NCI-H2029 (cell line): Measurements from ENCODE around the gene NHERF2.
"Not testable (repeated sequence)": the region's sequence is repeated elsewhere in the genome, so short reads cannot be mapped to it uniquely, and the experiment has no call there.

Experiments
- DNase-seq: peaks from one replicate; lab custom pipeline; 2025; lab: John Stamatoyannopoulos, UW

Gene NHERF2

DNA sequence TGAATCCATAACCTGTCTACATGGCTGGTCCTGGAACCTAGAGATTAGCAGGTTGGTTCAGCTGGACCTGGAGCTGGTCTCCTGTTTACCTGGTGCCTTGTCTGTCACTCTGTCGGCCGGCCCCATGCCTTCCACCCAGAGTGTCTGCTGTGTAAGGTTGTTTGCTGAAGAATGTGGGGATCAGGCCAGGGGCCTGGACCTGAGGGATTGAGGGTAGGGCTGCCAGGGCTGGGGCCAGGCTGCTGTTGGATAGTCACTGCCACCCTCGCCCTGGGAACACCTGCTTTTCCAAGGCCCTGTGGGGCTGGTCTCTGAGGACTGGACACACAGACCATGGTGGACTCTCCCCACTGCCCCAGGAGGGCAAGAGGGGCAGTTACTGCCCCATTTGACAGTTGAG is 1.4 kb downstream of the NHERF2 start:
- DNase-seq, result no peak

DNA sequence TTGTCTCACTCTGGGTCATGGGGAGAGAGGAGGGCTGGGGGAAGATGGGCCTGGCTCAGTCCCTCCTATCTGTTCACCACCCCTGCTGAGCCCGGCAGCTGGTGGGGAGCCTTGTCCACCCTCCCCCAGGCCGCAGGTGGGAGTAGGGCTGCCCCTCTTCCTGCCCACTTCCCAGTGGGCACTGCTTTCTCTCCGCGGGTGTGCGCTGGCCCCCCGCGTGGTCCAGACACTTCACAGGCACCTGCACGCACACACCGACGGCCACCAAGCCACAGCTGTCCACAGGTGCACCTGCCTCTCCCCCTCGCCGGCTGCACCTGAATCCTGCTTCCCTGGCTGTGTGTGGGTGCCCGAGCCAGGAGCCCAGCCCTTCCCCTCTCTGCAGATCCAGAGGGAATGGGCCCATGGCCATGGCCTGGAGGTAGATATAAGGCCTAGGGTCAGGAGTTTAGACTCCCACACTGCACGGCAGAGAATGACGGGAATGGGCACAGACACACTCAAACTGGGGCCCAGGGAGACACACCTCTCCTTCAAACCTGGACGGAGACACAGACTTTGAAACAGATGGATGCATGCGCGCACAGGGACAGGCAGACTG is 2.0 kb downstream of the NHERF2 start:
- DNase-seq, result no peak

DNA sequence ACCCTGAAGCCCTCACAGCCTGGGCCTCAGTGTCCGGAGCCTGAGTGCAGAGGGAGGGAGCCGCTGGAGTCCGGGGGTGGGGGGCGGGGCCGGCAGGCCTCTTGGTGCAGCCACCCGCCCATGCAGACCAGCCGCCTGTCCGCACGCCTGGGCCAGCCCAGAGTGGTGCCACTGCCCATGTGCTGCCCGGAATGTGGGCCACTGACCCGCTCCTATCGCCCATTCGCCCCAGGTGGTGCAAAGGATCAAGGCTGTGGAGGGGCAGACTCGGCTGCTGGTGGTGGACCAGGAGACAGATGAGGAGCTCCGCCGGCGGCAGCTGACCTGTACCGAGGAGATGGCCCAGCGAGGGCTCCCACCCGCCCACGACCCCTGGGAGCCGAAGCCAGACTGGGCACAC is 2.6 kb downstream of the NHERF2 start:
- DNase-seq, result no peak

DNA sequence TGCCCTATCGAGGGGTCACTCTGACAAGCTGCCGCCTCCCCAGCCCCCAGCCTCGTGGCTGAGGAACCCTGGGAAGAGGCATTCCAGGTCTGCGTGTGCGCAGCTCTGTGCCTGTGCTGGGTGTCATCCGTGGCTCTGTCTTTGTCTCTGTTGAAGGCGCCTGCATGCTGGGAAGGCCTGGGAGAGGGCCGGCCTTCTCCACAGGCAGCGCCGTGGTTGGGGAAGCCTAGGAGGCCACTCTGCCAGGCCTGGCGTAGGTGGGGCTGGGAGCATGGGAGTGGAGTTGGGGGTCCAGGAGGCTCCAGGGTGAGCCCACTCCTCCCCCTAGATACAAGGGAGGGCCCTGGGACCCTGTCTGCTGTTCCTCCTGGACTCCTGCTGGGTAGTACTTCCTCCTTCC is 3.3 kb downstream of the NHERF2 start:
- DNase-seq, result no peak

DNA sequence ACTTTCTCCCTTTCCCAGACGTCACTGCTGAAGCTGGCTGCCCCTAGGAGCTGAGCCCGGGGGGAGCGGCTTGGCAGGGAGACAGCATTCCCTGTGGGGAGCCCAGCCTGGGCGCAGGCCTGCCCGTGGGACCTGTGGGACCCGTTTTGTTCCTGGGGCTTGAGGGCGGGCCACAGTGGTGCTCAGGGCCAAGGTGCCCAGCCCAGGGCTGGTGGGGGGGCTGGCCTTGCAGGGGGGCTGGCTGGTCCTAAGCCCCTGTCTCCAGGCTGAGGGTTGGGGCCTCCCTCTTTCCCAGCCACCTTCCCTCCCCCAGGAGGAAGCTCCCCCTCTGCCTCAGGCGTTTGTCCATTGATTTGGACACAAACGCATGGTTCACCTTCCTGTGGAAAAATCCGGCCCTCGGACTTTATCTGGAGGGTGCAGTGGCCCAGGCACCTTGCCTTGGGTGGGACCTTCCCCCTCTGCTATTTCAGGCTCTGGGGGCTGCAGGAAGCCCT is 4.4 kb downstream of the NHERF2 start:
- DNase-seq, result no peak

DNA sequence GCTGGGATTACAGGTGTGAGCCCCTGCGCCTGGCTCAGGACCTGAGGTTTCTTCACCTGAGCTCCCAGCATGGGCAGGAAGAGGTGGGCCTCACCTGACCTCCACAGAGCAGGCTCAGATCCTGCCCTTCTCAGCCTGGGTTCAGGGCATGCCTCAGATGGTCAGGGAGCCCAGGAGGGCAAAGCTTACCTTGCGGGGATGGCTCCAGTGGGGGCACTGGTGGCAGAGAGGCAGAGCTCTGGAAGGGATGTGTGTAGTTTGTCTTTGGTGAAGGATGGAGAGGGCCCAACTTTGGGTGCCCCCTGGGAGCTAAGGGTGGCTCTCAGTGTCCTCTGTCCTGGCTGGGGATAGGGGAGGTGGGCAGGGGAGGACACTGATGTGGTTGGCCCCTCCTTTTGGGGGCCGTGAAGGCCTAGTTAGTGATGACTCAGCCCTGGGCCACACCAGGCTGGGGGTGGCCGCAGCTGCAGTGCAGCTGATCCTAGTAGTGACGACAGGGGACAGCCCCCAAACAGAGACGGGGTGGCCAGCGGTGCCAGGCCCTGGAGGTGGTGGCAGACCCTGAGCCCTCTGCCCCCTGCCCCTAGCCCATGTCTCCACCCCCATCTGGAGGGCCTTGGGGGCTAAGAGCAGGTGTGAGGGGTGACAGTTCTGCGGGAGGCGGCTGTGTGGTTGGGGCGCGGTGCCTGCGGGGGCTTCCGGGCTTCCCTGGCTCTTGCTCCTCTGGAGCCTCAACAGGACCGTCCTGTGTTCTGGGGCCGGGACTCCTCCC is 5.8 kb downstream of the NHERF2 start:
- no peak for DNase-seq

DNA sequence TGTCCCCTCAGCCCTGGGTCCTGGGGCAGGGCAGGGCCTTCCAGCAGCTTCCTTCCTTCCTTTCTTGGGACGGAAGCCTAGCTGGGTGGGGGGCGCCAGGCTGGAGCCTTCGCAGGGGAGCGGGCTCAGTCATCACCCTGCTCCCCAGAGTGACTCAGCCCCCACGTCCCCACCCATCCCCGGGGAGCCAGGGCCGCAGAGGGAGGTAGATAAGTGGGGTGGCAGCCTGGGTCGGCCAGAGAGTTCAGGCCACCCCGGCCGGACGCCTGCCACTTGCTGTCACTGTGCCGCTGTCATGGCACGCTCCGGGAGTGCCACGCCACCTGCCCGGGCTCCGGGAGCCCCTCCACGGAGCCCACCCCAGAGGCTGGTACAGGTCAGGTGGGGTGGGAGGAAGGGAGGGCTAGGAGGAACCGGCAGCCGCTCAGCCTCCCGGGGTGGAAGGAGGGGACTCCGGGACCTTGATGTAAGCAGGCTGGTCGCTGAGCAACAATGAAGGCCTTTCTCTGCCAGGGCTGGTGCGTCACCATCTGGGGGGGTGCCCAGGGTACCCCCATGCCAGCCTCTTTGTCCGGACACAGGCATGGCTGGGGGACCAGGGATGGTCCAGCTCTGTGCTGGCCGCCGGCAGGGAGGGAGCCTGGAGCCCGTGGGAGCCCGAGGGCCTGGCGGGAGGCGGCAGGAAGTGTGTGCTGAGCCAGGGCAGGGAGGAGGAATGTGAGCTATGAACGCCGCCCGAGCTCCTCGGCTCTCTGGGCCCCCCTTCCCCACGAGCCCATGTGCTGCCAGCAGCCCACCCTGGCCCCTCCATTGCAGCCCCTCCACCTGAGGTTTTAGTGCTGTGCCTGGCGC is 6.6 kb downstream of the NHERF2 start:
- DNase-seq, result no peak

DNA sequence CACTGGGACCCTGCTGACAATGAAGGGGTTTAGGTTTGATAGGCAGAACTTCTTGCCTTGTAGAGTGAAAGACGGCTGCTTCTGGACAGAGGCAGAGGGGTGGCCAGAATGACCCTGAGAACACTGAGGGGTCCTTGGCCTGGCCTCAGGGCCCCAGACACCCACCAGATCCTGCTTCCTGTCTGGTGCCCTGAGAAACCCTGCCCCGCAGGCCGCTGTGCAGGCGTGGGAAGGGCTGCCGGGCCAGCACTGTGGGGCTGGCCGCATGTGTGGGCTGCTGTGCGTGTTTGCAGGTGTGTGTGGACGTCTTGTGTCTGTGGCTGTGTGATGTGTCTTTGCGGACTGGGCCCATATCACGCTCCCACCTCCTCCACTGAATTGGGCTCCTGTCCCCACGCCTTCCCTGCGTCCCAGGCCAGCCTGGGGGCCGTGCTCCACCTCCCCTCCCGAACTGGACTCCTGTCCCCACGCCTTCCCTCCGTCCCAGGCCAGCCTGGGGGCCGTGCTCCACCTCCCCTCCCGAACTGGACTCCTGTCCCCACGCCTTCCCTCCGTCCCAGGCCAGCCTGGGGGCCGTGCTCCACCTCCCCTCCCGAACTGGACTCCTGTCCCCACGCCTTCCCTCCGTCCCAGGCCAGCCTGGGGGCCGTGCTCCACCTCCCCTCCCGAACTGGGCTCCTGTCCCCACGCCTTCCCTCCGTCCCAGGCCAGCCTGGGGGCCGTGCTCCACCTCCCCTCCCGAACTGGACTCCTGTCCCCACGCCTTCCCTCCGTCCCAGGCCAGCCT is 7.4 kb downstream of the NHERF2 start:
- DNase-seq, result not testable (repeated sequence)

DNA sequence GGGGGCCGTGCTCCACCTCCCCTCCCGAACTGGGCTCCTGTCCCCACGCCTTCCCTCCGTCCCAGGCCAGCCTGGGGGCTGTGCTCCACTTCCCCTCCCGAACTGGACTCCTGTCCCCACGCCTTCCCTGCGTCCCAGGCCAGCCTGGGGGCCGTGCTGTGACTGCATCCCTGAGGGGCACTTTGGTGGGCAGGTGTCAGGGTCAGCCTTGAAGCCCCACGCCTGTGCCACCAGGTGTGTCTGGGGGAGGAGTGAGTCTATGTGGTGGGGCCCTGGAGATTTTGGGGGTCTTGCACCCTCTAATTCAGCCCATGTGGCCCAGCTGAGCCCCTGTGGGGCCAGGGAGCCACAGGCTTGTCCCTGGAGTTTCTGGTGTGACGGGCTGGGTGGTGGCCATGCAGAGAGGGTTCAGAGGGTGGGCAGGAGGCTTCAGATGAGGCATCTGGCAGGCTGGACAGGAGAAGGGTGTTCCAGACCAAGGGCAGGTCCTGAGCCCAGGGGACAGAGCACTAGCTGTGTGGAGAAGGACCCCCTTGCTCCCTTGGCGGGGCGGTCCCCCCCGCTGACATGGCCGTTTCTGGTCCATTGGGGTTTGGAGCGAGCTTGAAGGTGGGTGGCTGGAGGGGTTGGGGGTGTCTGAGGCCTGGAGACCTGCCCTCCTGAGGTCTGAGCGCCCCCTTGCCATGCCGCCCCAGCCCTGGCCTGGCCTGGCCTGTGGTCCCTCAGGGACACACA is 8.2 kb downstream of the NHERF2 start:
- no peak for DNase-seq

DNA sequence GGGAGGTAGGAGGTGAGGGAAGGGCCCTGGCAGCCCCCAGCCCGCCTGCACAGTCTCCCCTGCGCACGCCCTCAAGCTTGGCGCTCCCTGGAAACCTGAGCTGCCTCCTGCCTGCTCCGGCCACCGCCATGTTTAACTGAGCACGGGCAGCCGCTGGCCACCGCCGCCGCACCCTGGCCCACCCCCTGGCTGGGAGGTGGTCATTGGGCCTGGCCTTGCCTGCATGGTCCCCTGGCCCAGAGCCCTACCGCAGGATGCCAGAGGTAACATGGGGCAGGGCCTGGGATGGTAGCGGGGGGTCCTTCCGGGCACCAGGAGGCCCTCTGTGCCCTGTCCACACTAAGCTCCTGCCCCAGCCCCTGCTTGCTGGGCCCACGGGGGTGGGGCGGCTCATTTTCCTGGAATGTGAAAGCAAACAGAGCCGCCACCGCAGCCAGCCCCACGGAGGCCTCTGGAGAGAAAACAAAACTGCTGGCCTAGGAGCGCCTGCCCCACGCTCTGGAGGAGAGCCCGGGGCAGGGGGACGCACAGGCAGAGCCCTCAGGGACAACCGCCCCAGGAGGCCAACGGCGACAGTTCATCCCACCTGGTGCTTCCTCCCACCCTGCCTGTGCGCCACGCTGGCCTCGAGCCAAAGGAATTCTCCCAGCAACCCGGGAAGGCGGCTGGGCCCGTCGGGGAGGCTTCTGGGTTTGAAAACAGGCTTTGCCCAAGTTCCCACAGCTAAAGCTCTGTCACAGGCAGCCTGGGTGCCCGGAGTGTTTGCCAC is 8.9 kb downstream of the NHERF2 start:
- peak; percentile 46 for DNase-seq

DNA sequence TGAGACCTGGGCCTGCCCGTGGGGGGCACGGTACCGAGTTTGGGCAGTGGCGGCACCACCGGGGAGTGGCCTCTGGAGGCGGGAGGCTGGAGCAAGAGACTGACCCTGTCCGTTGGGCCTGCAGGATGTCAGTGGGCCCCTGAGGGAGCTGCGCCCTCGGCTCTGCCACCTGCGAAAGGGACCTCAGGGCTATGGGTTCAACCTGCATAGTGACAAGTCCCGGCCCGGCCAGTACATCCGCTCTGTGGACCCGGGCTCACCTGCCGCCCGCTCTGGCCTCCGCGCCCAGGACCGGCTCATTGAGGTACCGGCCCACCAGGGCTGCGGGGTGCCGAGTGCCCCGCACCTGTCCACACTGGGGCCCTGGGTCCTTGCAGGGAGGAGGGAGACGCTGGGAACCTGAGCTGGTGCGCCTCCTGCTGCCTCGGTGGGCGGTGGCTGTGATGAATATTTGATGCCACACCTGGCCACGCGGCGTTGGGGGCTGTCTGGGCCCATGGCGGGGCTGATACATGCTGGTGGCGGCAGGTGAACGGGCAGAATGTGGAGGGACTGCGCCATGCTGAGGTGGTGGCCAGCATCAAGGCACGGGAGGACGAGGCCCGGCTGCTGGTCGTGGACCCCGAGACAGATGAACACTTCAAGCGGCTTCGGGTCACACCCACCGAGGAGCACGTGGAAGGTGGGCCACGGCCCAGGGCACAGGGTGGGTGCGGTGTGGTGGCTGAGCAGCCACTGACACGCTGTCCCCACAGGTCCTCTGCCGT is 9.7 kb downstream of the NHERF2 start:
- DNase-seq, result no peak

DNA sequence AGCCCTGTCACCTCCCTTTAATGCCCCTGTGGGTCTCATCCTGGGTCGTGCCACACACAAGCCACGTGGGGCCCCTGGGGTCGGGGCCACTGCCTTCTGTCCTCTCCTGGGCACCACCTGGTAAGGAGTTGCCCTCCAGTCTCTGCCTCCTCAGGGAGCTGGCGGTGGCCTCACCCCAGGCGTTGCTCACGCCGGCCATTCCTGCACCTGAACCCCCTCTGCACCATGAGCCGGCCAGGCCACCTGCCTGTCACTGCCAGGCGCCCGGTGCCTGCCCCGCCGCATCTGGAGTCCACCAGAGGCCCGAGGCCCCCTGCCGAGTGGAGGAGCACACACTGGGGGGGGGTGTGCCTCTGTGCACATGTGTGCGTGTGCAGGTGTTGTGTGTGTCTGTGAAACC is 10.4 kb downstream of the NHERF2 start:
- DNase-seq, result no peak

DNA sequence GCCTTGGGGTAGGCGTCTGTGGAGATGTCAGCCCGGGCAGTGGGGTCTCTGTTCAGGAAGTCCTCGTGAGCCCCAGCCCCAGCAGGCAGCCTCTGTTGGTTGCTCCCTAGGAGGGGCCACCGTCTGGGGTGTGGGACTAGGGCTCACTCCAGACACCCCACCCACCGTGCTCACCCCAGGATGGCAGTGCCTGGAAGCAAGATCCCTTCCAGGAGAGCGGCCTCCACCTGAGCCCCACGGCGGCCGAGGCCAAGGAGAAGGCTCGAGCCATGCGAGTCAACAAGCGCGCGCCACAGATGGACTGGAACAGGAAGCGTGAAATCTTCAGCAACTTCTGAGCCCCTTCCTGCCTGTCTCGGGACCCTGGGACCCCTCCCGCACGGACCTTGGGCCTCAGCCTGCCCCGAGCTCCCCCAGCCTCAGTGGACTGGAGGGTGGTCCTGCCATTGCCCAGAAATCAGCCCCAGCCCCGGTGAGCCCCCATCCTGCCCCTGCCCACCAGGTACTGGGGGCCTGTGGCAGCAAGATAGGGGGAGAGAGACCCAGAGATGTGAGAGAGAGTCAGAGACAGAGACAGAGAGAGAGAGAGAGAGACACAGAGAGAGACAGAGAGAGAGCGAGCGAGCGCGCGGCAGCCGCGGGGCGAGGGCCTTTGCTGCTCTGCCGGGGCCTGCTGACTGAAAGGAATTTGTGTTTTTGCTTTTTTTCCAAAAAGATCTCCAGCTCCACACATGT is 11.1 kb downstream of the NHERF2 start:
- no peak for DNase-seq

DNA sequence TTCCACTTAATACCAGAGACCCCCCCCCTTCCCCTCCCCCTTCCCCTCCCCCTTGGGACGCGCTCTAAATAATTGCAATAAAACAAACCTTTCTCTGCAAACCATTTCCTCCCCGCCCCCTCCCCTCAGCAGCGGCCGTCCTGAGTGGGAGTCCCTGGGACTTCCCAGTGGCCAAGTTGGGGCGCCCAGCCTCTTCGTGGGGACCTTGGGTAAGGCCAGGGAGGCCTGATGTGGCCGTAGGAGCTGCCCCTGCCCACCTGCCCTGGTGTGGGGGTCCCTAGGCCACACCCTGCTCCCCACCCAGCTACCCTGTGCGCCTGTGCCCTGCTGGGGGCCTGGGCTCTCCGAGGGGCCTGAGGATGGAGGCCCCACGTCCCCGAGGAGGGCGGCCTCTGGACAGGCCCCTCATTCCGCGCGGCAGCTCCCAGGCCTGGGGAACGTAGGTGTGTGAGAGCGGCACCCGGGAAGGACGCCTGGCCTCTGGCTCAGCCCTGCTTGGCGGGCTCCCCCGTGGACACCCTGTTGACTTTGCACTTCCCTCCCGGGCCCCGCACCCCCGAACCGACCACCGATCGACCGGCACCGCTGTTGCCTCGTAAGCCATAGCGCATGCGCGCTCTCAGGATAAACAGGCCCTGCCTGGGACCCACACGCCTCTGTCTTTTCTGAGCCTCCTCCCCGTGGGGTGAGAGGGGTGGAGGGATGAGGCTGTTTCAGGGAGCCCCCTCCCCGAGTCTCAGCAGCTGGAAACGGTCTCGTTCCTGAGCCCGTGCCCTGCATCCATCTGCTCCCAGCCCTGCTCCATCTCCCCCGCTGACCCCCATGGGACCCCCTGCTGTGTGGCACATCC is 11.9 kb downstream of the NHERF2 start:
- DNase-seq, result no peak

DNA sequence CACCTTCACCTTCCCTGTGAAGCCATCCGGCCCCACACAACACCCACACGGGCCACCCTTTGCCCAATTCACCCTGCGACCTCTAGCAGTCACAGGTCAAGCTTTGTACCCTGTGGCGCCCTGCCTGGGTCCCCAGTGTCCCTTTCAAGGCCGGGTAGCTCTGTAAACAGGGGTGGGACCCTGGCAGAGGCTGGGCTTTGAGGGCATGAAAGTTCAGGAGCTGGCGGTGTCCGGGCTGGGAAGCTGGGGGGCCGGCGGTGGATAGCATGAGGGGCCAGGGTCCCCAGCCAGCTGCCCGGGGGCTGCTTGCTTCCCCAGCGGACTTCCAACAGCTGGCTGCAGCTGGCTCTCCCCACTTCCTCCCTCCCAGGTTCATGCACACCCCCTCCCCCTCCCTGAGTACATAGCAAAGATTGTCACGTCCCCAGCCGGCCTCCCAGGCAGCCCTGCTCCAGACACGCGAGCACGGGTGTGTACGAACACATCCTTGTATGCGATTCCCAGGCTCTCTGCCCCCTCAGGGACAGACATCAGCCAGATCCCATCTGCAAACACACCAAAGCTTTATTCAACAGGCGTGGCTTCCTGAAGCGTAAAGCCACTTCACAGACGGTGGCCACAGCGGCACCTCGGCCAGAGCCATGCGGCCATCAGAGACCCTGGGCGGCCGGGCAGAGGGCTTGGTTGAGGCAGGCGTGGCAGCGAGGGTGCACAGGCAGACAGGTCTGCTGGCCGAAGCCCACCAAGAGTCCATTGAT is 12.8 kb downstream of the NHERF2 start:
- peak; percentile 78 for DNase-seq

DNA sequence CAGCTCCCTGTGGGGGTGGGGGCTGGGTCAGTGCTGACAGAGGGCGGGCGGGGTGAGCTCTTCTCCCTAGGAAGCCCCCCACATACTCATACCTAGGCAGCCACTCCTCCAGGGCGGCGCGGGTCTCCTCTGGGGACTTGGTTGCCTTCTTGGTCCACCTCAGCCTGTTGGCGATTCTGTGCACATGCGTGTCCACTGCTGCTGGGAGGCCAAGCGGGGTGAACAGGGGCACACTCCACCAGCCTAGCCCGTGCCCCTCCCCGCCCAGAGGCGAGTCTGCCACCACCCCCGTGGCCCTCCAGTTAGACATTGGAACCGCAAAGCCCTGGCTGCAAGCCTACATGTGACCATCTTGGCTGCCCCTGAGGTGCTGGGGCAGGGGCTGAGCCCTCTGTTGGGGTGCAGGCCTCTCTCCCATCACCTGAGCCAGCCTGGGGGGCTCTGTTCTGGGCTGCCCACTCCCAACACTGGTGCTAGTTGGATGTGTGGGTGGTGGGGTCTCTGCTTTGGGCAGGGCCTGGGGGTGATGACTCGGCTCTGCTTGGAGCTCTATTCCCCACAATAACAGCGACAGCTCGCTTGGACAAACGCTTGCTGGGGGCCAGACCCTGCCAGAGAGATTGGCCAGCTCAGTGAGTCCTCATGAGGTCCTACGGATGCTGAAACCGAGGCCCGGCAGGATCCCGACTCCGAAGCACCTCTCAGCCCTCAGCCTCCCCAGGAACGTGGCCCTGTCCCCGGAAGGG is 13.5 kb downstream of the NHERF2 start:
- DNase-seq, result no peak
